Smooth muscle cell (in vitro differentiated cells): ENCODE measurements around the gene CNTN2. TPM values are rescaled to one million over a fixed set of nuclear protein-coding genes. Genes with fewer than 3 reads are reported as not detected.

Source experiments
- DNase-seq: peaks from one replicate; lab custom pipeline; 2025; ENCODE audit not compliant: unreplicated experiment; lab: John Stamatoyannopoulos, UW
- H2AFZ ChIP-seq: fragments of 200-600 bp; sonication (generic); 2 replicates; pipeline ENCODE4 v1.6.0; 2016; ENCODE audit warnings: antibody characterized with exemption, low read depth, mild to moderate bottlenecking
- H3F3A ChIP-seq: fragments of 200-600 bp; sonication (generic); 2 replicates; pipeline ENCODE4 v1.6.0; 2017; ENCODE audit warnings: antibody characterized with exemption, low read depth
- H3K27ac ChIP-seq: fragments of 200-600 bp; sonication (generic); 2 replicates; pipeline ENCODE4 v1.5.1; 2016; ENCODE audit warnings: low read depth, mild to moderate bottlenecking
- H3K27me3 ChIP-seq: fragments of 200-600 bp; sonication (generic); 2 replicates; pipeline ENCODE4 v1.6.1; 2016; ENCODE audit warnings: low read depth, mild to moderate bottlenecking
- H3K36me3 ChIP-seq: fragments of 200-600 bp; sonication (generic); 2 replicates; pipeline ENCODE4 v1.5.1; 2016; ENCODE audit warnings: low read depth
- H3K4me1 ChIP-seq: fragments of 200-600 bp; sonication (generic); 2 replicates; pipeline ENCODE4 v1.5.1; 2016; ENCODE audit warnings: low read depth
- H3K4me2 ChIP-seq: fragments of 200-600 bp; sonication (generic); 2 replicates; pipeline ENCODE4 v1.6.0; 2016; ENCODE audit warnings: mild to moderate bottlenecking
- H3K4me3 ChIP-seq: fragments of 200-600 bp; sonication (generic); 2 replicates; pipeline ENCODE4 v1.5.1; 2016; ENCODE audit warnings: mild to moderate bottlenecking
- H3K79me2 ChIP-seq: fragments of 200-600 bp; sonication (generic); 2 replicates; pipeline ENCODE4 v1.6.0; 2016; ENCODE audit warnings: low read depth, mild to moderate bottlenecking
- H3K9ac ChIP-seq: fragments of 200-600 bp; sonication (generic); 2 replicates; pipeline ENCODE4 v1.6.0; 2016; ENCODE audit warnings: low read depth
- H3K9me3 ChIP-seq: fragments of 200-600 bp; sonication (generic); replicated peaks from 2 replicates; pipeline ENCODE4 v1.5.1; 2016; ENCODE audit warnings: low read depth
- H4K20me1 ChIP-seq: fragments of 200-600 bp; sonication (generic); 2 replicates; pipeline ENCODE4 v1.6.0; 2016; ENCODE audit warnings: low read depth
- CTCF ChIP-seq: fragments of 200-600 bp; sonication (generic); IDR thresholded peaks from 2 replicates; pipeline ENCODE4 v1.5.1; 2017; ENCODE audit warnings: borderline replicate concordance, mild to moderate bottlenecking, antibody characterized with exemption; ENCODE audit not compliant: insufficient read depth, poor library complexity, severe bottlenecking
- WGBS: methylation state at CpG from one replicate; pipeline ENCODE4 v1.1.7; 2016; ENCODE audit warnings: low lambda C conversion rate; 5-methylcytosine and 5-hydroxymethylcytosine counted together
- polyA plus RNA-seq: library from polyadenylated mRNA; unstranded; fragments of >200 nt; fragmentation: Nextera tagmentation; extraction: Ambion mirVana; gene quantifications from 2 replicates; pipeline ENCODE4 v1.2.1, GENCODE V29; 2016
- total RNA-seq: library from RNA; depleted of rRNA; stranded (reverse); fragments of >200 nt; gene quantifications from 2 replicates; pipeline ENCODE4 v1.2.3, GENCODE V29; 2014

Gene CNTN2
- total and polyA plus RNA-seq, 2 experiments from 2014 or later: not detected

DNA sequence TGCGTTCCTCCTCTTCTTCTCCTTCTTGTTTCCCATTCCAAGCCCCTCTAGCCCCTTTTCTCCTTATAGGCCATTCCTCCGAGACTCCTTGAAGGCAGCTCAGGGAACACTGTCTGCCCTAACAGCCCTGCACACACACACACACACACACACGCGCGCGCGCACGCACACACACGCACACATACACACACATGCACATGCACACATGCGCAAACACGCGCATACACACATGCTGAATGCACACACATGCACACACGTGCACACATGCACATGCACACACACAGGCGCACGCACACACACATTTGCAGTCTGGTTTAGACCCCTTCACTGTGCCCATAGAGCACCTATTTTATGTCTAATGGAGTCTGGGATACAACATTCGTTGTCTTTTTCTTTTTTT, 17.8 kb upstream of the CNTN2 start:
- H3K4me1 ChIP-seq: peaks cover 30% of the 10 kb centered on the region
- no peak overlapping the region for H3K4me3 ChIP-seq
- H4K20me1 ChIP-seq: no peaks in the 10 kb centered on the region
- peaks cover 18% of the 10 kb centered on the region for H3K27me3 ChIP-seq
- no peaks in the 10 kb centered on the region for H3K36me3 ChIP-seq
- no peak overlapping the region for H3K4me2 ChIP-seq
- no peak overlapping the region for H2AFZ ChIP-seq
- WGBS: 95% methylated on average over 16 of the region's 16 CpGs
- no peaks in the 10 kb centered on the region for H3K9me3 ChIP-seq
- H3K9ac ChIP-seq: no peak overlapping the region
- no peak for DNase-seq
- H3F3A ChIP-seq: no peaks in the 10 kb centered on the region
- no peak overlapping the region for H3K27ac ChIP-seq
- H3K79me2 ChIP-seq: no peaks in the 10 kb centered on the region
- no peak for TF ChIP-seq CTCF

DNA sequence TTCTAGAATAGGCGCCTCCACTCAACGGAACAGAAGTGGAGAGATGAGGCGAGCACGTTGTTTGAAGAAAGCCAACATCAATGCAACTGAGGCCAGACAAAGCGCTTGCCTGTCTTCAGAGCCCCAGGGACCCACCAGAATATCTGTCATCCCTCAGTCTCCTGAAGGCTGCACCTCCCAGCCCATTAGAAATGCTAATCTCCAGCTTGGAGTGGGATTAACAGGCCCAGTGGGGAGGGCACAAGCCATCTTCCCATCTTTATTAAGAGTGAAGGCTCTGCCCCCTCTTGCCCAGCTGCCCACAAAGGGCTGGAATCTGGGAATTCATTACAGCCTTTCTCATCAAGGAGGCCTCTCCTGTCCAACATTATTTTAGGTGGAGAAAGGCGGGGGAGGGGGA, 16.8 kb upstream of the CNTN2 start:
- Histone ChIP-seq H3K9ac (no peak overlapping the region), H4K20me1 (no peaks in the 10 kb centered on the region), H3K9me3 (no peaks in the 10 kb centered on the region), H3F3A (no peaks in the 10 kb centered on the region), H3K79me2 (no peaks in the 10 kb centered on the region), H3K27me3 (peaks cover 24% of the 10 kb centered on the region), H3K4me2 (no peak overlapping the region), H3K4me1 (peaks cover 40% of the 10 kb centered on the region), H3K36me3 (no peaks in the 10 kb centered on the region), H3K27ac (no peak overlapping the region), H3K4me3 (no peak overlapping the region), H2AFZ (no peak overlapping the region)
- WGBS: 36% methylated on average over 6 of the region's 6 CpGs
- no peak for TF ChIP-seq CTCF
- DNase-seq: no peak

DNA sequence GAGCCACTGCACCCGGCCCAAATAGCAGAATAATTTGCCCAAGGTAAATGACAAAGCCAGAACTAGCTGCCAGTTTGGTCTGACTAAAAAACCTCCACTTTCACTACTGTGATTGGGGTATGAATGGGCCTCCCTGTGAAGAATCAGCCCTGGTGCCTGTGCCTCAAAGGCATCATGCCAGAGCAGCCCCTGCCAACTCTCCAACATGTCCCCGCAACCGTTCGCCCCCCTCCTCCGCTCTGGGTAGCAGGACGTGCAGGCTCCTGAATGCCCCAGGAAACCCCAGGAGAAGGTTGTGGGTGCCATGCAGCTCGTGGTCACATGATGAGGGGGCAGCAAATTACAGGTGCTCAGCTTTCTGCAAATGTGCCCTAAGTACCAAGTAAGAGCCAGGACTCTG, 14.6 kb upstream of the CNTN2 start:
- no peaks in the 10 kb centered on the region for H3F3A ChIP-seq
- no peak for DNase-seq
- WGBS: 89% methylated on average over 7 of the region's 7 CpGs
- peaks cover 44% of the 10 kb centered on the region for H3K4me1 ChIP-seq
- H2AFZ ChIP-seq: no peak overlapping the region
- H3K79me2 ChIP-seq: no peaks in the 10 kb centered on the region
- H3K36me3 ChIP-seq: no peaks in the 10 kb centered on the region
- no peak for TF ChIP-seq CTCF
- H3K27ac ChIP-seq: no peak overlapping the region
- no peak overlapping the region for H3K4me3 ChIP-seq
- H3K9me3 ChIP-seq: no peaks in the 10 kb centered on the region
- H3K4me2 ChIP-seq: no peak overlapping the region
- H4K20me1 ChIP-seq: no peaks in the 10 kb centered on the region
- no peak overlapping the region for H3K9ac ChIP-seq
- H3K27me3 ChIP-seq: peaks cover 36% of the 10 kb centered on the region

DNA sequence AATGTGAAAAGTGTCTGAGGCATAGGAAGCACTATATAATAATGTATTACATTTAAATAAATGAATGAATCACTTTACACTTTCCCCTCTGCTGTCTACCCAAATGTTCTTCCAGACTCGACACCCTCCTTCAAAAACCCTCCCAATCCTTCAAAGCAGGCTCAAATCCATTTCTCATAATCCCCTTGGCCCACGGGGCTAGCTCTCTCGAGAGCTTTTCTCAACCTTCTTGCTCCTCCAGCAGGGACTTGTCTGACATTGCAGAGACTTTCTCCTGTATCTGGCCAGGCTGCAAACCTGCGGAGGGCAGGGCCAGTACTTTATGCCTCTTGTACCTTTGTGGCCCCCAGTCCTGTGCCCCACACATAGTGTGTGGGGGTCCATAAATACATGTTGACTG, 14.1 kb upstream of the CNTN2 start:
- no peaks in the 10 kb centered on the region for H3K9me3 ChIP-seq
- no peak overlapping the region for H3K4me2 ChIP-seq
- no peak overlapping the region for H2AFZ ChIP-seq
- WGBS: 70% methylated on average over 4 of the region's 4 CpGs
- no peaks in the 10 kb centered on the region for H4K20me1 ChIP-seq
- H3K27ac ChIP-seq: no peak overlapping the region
- peaks cover 36% of the 10 kb centered on the region for H3K27me3 ChIP-seq
- H3F3A ChIP-seq: no peaks in the 10 kb centered on the region
- H3K79me2 ChIP-seq: no peaks in the 10 kb centered on the region
- DNase-seq: no peak
- no peak for TF ChIP-seq CTCF
- H3K36me3 ChIP-seq: no peaks in the 10 kb centered on the region
- H3K4me1 ChIP-seq: peaks cover 44% of the 10 kb centered on the region
- H3K4me3 ChIP-seq: no peak overlapping the region
- no peak overlapping the region for H3K9ac ChIP-seq
